ENCODE measurements around the gene PEX14. TPM values are rescaled to one million over a fixed set of nuclear protein-coding genes. Genes with fewer than 3 reads are reported as not detected.

The PEX14 gene
- total and polyA plus RNA-seq, 2 experiments from 2014 or later, result 17.6 to 19.6 TPM

DNA sequence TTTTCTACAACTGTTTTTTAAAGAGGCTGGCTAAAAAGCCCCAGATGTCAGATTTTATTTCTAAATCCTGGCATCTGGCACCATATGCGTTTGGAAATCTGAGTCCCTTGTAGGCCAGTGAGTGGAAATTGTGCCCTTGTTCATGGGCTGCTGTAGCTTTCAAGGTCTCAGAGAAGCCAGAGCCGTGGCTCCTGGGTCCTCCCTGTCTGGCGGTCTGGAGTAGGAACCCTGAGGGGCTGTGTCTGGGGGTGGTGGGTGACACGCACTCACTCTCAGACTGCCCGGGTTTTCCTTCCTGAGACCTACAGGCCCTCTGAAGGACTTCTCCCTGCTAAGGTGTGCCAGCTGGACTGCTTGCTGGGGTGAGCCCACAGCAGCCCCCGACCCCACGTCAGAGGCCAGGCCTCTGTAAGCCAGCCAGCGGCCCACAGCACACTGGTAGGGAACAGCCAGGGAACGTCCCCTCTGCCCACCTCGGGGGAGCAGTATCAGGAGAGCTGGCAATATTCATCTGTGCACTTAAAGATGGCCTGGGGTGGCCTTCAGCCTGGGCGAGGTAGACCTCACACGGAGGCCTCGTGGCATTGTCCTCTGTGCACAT lies 151.5 kb downstream of the PEX14 start (continued):
- TF ChIP-seq, protein P1, sequence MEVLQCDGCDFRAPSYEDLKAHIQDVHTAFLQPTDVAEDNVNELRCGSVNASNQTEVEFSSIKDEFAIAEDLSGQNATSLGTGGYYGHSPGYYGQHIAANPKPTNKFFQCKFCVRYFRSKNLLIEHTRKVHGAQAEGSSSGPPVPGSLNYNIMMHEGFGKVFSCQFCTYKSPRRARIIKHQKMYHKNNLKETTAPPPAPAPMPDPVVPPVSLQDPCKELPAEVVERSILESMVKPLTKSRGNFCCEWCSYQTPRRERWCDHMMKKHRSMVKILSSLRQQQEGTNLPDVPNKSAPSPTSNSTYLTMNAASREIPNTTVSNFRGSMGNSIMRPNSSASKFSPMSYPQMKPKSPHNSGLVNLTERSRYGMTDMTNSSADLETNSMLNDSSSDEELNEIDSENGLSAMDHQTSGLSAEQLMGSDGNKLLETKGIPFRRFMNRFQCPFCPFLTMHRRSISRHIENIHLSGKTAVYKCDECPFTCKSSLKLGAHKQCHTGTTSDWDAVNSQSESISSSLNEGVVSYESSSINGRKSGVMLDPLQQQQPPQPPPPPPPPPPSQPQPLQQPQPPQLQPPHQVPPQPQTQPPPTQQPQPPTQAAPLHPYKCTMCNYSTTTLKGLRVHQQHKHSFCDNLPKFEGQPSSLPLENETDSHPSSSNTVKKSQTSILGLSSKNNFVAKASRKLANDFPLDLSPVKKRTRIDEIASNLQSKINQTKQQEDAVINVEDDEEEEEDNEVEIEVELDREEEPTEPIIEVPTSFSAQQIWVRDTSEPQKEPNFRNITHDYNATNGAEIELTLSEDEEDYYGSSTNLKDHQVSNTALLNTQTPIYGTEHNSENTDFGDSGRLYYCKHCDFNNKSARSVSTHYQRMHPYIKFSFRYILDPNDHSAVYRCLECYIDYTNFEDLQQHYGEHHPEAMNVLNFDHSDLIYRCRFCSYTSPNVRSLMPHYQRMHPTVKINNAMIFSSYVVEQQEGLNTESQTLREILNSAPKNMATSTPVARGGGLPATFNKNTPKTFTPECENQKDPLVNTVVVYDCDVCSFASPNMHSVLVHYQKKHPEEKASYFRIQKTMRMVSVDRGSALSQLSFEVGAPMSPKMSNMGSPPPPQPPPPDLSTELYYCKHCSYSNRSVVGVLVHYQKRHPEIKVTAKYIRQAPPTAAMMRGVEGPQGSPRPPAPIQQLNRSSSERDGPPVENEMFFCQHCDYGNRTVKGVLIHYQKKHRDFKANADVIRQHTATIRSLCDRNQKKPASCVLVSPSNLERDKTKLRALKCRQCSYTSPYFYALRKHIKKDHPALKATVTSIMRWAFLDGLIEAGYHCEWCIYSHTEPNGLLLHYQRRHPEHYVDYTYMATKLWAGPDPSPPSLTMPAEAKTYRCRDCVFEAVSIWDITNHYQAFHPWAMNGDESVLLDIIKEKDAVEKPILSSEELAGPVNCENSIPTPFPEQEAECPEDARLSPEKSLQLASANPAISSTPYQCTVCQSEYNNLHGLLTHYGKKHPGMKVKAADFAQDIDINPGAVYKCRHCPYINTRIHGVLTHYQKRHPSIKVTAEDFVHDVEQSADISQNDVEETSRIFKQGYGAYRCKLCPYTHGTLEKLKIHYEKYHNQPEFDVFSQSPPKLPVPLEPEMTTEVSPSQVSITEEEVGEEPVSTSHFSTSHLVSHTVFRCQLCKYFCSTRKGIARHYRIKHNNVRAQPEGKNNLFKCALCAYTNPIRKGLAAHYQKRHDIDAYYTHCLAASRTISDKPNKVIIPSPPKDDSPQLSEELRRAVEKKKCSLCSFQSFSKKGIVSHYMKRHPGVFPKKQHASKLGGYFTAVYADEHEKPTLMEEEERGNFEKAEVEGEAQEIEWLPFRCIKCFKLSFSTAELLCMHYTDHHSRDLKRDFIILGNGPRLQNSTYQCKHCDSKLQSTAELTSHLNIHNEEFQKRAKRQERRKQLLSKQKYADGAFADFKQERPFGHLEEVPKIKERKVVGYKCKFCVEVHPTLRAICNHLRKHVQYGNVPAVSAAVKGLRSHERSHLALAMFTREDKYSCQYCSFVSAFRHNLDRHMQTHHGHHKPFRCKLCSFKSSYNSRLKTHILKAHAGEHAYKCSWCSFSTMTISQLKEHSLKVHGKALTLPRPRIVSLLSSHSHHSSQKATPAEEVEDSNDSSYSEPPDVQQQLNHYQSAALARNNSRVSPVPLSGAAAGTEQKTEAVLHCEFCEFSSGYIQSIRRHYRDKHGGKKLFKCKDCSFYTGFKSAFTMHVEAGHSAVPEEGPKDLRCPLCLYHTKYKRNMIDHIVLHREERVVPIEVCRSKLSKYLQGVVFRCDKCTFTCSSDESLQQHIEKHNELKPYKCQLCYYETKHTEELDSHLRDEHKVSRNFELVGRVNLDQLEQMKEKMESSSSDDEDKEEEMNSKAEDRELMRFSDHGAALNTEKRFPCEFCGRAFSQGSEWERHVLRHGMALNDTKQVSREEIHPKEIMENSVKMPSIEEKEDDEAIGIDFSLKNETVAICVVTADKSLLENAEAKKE (CRISPR knock-in tag; IDR thresholded peaks at IDR 0.05), result no peak

DNA sequence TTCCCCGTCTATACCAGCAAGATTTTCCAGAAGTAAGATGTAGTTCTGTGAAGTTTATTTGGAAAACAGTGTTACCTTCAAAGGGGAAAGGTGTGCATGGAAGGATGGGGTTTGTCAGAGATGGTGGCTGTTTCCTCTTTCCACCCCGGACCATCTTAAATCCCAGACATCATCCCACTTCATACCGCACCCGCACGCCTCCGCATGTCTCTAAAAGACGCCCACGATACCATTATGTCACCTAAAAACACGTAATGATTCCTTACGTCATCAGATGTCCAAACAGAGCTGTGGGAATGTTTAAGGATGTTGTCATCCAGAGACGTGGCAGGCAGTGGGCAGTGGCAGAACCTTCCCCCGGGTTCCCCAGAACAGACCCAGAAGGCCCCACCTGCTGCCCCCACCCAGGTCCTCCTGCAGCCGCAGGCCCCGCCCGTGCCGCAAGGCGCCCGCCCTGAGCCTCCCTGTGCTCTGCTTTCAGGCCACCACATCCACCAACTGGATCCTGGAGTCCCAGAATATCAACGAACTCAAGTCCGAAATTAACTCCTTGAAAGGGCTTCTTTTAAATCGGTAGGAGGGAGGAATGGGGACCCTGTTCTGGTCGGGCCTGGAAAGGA lies 152.2 kb downstream of the PEX14 start:
- 0 out of 2 replicates have a peak overlapping the region, but pooled peaks have one; percentile 19 for H3K27ac Mint-ChIP-seq
- no peak for ATAC-seq
- H3K4me3 Mint-ChIP-seq, result no peak overlapping the region
- TF ChIP-seq EZH2 (IDR thresholded peaks at IDR 0.05; ENCODE audit: low read depth, unreplicated experiment) (no peak), EZH2phosphoT487 (IDR thresholded peaks at IDR 0.05; ENCODE audit: unreplicated experiment) (no peak), NANOG (IDR thresholded peaks at IDR 0.05; ENCODE audit: borderline replicate concordance) (no peak), STAT1 (IDR thresholded peaks at IDR 0.05; ENCODE audit: unreplicated experiment) (no peak)
- TF ChIP-seq, protein P2, sequence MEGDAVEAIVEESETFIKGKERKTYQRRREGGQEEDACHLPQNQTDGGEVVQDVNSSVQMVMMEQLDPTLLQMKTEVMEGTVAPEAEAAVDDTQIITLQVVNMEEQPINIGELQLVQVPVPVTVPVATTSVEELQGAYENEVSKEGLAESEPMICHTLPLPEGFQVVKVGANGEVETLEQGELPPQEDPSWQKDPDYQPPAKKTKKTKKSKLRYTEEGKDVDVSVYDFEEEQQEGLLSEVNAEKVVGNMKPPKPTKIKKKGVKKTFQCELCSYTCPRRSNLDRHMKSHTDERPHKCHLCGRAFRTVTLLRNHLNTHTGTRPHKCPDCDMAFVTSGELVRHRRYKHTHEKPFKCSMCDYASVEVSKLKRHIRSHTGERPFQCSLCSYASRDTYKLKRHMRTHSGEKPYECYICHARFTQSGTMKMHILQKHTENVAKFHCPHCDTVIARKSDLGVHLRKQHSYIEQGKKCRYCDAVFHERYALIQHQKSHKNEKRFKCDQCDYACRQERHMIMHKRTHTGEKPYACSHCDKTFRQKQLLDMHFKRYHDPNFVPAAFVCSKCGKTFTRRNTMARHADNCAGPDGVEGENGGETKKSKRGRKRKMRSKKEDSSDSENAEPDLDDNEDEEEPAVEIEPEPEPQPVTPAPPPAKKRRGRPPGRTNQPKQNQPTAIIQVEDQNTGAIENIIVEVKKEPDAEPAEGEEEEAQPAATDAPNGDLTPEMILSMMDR (conservative IDR thresholded peaks at IDR 0.05; ENCODE audit: low read depth in 2 of 2), result no peak
- TF ChIP-seq, protein P1 (CRISPR knock-in tag; IDR thresholded peaks at IDR 0.05), result no peak

More for the DNA sequence above, 152.2 kb downstream of the PEX14 start:
- no peak for DNase-seq (ENCODE audit: low spot score)
- peaks cover 11% of the 10 kb centered on the region for H3K27me3 Mint-ChIP-seq (ENCODE audit: insufficient read depth, low read depth, poor library complexity)
- H3F3A ChIP-seq (replicated peaks; ENCODE audit: low read depth), result no peaks in the 10 kb centered on the region
- no peaks in the 10 kb centered on the region for H3K36me3 Mint-ChIP-seq (ENCODE audit: low read depth)
- H3K27ac ChIP-seq (ENCODE audit: low read depth), result no peak overlapping the region
- no peaks in the 10 kb centered on the region for H3K79me2 ChIP-seq (replicated peaks; ENCODE audit: insufficient read depth)
- peaks cover 12% of the 10 kb centered on the region for H3K4me1 Mint-ChIP-seq
- no peaks in the 10 kb centered on the region for H3K9me3 Mint-ChIP-seq
- H3K4me2 ChIP-seq, result no peak overlapping the region
- H3K9me2 ChIP-seq (ENCODE audit: insufficient read depth), result no peaks in the 10 kb centered on the region
- H4K20me1 ChIP-seq (replicated peaks; ENCODE audit: insufficient read depth), result no peaks in the 10 kb centered on the region
- no peak overlapping the region for H3K4me3 ChIP-seq
- H3K27me3 ChIP-seq (ENCODE audit: insufficient read depth), result no peaks in the 10 kb centered on the region
- H3K36me3 ChIP-seq (ENCODE audit: insufficient read depth), result no peaks in the 10 kb centered on the region
- no peak overlapping the region for H2AFZ ChIP-seq
- H3K4me1 ChIP-seq (ENCODE audit: insufficient read depth), result peaks cover 5% of the 10 kb centered on the region

Measured in GM23338 (cell line).